Activated gamma-delta T cell treated with anti-CD3 and anti-CD28 coated beads, Interleukin-2, amount 50 U/mL, for 16 hours (primary cell): Measurements from ENCODE around the gene RGS3.
A peak's percentile ranks its signal among the peaks of the same experiment; 100 is the strongest.

Experiments
- DNase-seq: peaks from one replicate; pipeline ENCODE4 v3.0.0-alpha.2; 2020; ENCODE audit warnings: low read depth

The RGS3 gene

GRCh38 chr9:113601656-113602055, 138.1 kb downstream of the RGS3 start:
- no peak for DNase-seq

GRCh38 chr9:113602126-113603047, 138.9 kb downstream of the RGS3 start:
- DNase-seq, result peak; percentile 15

GRCh38 chr9:113603048-113603375, 139.5 kb downstream of the RGS3 start:
- DNase-seq, result no peak

DNA sequence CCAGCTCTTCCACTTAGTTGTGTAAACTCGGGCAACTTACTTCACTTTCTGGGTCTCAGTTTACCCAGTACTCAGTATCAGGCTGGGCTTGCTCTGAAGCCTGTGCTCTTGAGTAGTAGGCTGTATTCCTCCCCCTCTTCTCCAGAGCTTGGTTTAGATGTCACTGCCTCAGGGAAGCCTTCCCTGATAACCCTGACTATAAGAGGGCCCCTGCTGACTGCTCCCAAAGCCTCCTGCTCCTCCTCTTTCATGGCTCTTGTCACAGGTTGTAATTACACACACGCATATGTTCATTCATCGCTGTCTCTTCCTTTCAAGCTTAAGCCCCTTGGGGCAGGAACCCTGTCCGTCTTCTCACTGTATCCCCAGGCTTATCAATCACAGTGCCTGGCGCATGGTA, 140.2 kb downstream of the RGS3 start:
- no peak for DNase-seq

GRCh38 chr9:113604393-113604792, 140.9 kb downstream of the RGS3 start:
- no peak for DNase-seq

GRCh38 chr9:113606510-113606909, 143.0 kb downstream of the RGS3 start:
- DNase-seq, result no peak

DNA sequence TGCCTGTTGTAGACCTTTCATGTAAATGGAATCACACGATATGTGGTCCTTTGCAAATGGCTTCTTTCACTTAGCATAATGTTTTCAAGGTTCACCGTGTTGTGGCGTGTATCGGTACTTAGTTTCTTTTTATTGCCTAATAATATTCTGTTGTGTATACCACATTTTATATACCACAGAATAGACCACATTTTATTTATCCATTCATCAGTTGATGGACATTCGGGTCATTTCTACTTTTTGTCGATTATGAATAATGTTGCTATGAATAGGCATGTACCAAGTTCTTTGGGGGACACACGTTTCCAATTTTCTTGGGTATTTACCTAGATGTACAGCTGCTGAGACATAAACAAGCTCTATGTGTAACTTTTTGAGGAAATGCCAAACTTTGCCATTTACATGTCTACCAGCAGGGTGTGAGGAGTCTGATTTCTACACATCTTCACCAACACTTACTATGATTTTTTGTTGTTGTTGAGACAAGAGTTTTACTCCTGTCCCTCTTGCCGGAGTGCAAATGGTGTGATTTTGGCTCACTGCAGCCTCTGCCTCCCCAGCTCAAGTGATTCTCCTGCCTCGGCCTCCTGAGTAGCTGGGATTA, 144.7 kb downstream of the RGS3 start:
- DNase-seq, result no peak

GRCh38 chr9:113609562-113610318, 146.2 kb downstream of the RGS3 start:
- no peak for DNase-seq

GRCh38 chr9:113611461-113612215, 148.1 kb downstream of the RGS3 start:
- no peak for DNase-seq

GRCh38 chr9:113612216-113612747, 148.8 kb downstream of the RGS3 start:
- DNase-seq, result no peak

DNA sequence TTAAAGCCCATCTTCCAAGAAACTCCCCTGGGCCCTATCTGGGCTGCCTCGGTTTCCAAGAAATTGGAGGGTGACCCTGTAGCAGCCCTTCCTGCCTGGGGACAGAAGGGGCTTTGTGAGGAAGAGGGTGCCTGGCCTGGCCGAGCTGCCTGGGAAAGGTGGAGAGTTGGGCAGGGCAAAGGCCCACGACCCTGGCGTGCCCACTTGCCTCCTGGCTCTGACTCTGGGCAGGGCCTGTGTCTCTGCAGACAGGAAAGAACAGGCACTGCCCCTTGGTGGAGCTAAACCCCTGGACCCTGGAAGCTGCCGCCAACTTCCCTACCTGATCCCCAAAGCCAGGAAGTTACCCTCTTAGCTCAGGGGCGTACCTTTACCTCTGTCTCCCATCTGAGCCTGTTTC, 149.3 kb downstream of the RGS3 start:
- no peak for DNase-seq

GRCh38 chr9:113613815-113614413, 150.4 kb downstream of the RGS3 start:
- no peak for DNase-seq

GRCh38 chr9:113614843-113615648, 151.5 kb downstream of the RGS3 start:
- no peak for DNase-seq

- no peak for DNase-seq
Measured at GRCh38 chr9:113616116-113616515, 152.6 kb downstream of the RGS3 start.

- no peak for DNase-seq
Measured at GRCh38 chr9:113616621-113617496, 153.3 kb downstream of the RGS3 start.

DNA sequence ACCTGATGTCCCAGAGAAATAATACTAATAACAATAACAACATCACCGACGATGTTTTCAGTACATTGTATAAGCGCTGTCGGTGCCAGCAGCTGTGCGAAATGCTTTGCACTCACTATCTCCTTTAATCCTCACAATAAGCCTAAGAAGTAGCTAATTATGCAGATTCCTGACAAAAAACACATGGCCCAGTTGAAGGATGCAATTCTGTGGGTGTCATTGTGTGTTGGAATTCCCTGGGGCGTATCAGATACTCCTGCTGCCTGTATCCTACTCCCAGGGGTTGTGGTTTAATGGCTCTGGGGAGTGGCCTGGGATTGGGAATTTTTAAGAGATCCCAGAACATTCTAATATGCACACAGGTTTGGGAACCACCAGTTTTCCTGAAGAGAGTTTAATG, 154.0 kb downstream of the RGS3 start:
- no peak for DNase-seq

- DNase-seq, result no peak
Measured at GRCh38 chr9:113618836-113619490, 155.4 kb downstream of the RGS3 start.

GRCh38 chr9:113619491-113620376, 156.2 kb downstream of the RGS3 start:
- DNase-seq, result no peak
